ENCODE data around the gene EHBP1.
"Not testable (repeated sequence)": the region's sequence is repeated elsewhere in the genome, so short reads cannot be mapped to it uniquely, and the experiment has no call there.

The EHBP1 gene

GRCh38 chr2:62705859-62706720 is 577 bp downstream of the EHBP1 start:
- no peak for FAIRE-seq

- FAIRE-seq = no peak
Measured at GRCh38 chr2:62706721-62707521, 1.4 kb downstream of the EHBP1 start.

- no peak for FAIRE-seq
Measured at GRCh38 chr2:62708751-62709150, 3.2 kb downstream of the EHBP1 start.

DNA sequence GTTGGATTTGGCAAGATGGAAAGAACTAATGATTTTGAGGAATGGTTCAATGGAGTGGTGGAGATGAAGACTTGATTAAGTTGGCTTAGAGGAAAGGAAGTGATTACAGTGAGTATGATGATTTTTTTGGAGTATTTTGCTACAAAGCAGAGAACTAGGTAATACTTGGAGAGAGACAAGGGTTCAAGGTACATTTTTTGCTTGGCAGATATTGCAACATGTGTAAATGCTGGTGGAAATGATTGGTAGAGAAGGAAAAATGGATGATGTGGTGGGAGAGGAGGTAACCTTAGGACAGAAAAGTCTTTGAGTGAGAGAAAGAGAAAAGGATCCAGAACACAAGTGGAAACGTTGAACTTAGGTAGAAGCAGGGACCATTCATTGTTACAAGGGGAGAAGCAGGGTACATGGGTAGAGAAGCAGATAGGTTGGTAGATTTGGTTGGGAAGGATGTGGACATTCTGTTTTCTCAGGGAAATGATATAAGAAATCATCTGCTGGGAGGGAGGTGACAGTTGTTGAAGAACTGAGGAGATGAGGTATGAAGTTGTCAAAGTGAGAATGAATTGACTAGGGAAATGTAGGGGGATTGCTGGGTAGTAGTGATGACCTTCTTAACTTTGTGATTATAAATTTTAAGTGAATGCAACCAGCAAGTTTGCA is 6.5 kb downstream of the EHBP1 start:
- FAIRE-seq = no peak

DNA sequence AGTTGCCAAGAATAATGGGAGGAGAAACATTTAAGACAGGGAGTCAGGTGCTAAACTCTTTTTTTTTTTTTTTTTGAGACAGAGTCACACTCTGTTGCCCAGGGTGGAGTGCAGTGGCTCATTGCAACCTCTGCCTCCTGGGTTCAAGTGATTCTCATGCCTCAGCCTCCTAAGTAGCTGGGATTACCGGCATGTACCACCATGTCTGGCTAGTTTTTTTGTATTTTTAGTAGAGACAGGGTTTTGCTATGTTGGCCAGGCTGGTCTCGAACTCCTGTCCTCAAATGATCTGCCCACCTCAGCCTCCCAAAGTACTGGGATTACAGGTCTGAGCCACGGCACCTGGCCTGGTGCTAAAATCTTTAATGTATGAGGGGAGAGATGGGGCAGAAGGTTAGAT is 7.7 kb downstream of the EHBP1 start:
- not testable (repeated sequence) for FAIRE-seq

GRCh38 chr2:62713837-62714236 is 8.3 kb downstream of the EHBP1 start:
- FAIRE-seq = no peak

GRCh38 chr2:62716768-62717167 is 11.3 kb downstream of the EHBP1 start:
- no peak for FAIRE-seq

GRCh38 chr2:62717503-62718081 is 12.1 kb downstream of the EHBP1 start:
- FAIRE-seq = no peak

DNA sequence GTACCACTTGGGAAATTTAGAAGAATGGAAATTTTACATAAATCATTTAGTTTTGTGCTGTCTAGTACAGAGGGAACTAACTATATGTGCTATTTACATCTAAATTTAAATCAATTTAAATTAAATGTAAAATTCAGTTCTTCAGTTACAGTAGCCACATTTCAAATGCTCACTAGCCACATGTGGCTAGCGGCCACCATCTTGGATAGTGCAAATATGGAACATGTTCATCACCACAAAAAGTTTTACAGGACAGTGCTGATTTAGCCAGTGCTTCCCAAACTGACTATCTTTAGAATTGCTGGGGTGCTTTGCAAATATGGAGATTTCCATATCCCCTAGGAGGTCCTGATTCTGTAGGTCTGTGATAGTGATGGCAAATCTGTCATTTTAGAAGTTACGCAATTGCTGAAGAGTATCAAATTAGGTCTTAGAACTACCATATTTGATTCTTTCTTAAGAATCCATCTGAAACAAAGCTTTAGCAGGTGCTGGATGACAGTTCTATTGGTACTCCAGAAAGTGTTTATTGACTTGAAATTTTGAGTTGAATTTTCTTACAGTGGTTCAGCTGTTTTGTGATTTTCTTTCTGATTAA is 12.8 kb downstream of the EHBP1 start:
- FAIRE-seq = no peak

DNA sequence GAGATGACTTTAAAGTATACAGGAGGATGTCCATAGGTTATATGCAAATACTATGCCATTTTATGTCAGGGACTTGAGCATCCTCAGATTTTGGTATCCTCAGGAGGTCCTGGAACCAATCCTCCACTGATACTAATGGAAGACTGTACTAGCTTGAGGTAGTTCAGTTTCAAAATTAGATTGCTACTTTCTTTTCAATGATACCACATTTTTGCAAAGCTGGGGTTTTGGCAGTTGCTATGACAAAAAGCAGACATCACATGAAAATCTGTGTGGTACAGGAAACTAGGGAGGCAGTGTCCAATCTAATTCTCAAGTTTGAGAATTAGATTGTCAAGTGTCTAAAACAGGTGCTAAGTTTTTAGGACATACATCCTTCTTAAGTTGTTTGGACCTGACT is 14.2 kb downstream of the EHBP1 start:
- FAIRE-seq = no peak

DNA sequence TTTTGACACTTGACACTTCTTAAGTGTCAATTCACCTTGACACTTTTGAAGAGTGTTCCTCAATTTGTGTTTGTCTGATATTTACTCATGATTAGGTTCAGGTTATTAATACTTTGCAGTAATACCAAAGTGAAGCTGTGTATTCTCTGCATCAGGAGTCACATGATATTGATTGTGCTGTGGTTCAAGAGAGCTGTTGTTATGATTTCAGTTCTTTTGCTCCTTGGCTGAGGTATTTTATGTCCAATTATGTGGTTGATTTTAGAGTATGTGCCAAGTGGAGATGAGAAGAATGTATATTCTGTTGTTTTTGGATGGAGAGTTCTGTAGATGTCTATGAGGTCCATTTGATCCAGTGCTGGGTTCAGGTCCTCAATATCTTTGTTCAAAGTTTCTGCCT is 17.2 kb downstream of the EHBP1 start:
- no peak for FAIRE-seq

- no peak for FAIRE-seq
Measured at GRCh38 chr2:62723253-62723652, 17.7 kb downstream of the EHBP1 start.

GRCh38 chr2:62724106-62724505 is 18.6 kb downstream of the EHBP1 start:
- FAIRE-seq = no peak

DNA sequence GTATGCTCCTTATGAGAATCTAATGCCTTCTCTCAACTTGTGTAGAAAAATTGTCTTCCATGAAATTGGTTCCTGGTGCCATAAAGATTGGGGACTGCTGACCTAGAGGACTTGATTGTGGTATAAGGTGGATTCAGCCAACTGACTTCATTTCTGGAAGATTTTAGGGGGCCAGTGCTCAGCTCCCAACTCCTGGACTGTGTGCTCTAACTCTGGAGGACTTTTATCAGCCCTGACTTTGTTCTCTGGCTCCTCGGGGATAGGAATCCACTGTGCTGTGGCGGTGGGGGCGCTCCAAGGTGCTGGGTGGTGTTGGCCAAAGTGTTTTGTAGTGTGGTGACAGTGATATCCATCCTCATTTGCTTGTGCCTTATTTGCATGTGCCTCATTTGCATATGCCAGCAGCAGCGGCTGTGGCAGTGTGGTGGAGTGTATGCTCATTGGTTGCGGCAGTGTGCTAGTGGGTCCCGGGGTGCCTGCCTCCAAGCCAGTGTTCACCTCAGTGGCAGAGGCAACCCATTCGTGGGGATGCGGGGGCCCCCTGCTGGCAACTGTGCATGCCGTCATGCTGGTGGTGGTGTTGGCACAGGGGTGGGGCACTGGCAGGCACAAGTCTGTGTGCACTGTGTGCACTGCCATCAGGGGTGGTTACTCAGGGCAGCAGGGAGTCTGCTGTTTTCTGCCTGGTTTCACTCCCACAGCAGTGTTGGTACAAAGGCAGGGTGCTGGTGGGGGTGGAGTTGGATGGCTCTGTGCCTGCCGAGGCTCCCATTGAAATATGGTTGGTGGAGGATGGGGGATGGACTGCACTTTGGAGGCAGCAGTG is 19.6 kb downstream of the EHBP1 start:
- no peak for FAIRE-seq

GRCh38 chr2:62725712-62726055 is 20.2 kb downstream of the EHBP1 start:
- FAIRE-seq = no peak

DNA sequence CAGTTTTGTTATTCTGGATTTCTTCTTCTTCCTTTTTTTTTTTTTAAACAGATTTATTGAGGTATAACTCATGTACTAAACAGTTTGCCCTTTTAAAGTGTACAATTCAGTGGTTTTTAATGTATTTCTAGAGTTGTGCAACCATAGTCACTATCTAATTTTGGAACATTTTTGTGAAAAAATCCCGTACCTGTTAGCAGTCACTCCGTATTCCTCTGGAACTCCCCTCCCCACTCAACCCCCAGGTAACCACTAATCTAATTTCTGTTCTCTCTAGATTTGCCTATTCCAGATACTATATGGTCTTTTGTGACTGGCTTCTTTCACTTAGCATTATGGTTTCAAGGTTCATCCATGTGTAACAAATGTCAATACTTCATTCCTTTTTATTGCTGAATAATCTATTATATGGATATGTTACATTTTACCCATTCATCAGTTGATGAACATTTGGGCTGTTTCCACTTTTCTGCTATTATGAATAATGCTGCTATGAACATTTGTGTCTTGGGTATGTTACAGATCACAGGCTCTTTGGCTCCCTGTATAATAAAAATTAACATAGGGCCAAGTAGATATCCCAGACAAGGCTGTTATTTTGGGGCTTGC is 21.9 kb downstream of the EHBP1 start:
- FAIRE-seq = no peak

GRCh38 chr2:62727876-62728566 is 22.5 kb downstream of the EHBP1 start:
- FAIRE-seq = no peak

GRCh38 chr2:62731275-62731674 is 25.8 kb downstream of the EHBP1 start:
- no peak for FAIRE-seq

DNA sequence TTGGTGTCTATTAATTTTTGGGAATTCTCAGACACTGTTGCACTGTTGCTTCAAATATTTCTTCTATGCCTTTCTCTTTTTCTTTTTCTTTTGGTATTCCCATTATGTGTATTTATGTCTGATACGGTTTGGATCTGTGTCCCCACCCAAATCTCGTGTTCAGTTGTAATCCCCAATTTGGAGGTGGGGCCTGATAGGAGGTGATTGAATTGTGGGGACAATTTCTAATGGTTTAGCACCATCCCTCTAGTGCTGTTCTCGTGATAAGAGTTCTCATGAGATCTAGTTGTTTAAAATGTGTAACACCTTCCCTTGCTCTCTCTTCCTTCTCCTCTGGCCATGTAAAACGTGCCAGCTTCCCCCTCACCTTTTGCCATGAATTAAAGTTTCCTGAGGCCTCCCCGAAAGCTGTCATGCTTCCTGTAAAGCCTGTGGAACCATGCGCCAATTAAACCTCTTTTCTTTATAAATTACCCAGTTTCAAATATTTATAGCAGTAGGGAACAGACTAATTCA is 26.8 kb downstream of the EHBP1 start:
- no peak for FAIRE-seq

DNA sequence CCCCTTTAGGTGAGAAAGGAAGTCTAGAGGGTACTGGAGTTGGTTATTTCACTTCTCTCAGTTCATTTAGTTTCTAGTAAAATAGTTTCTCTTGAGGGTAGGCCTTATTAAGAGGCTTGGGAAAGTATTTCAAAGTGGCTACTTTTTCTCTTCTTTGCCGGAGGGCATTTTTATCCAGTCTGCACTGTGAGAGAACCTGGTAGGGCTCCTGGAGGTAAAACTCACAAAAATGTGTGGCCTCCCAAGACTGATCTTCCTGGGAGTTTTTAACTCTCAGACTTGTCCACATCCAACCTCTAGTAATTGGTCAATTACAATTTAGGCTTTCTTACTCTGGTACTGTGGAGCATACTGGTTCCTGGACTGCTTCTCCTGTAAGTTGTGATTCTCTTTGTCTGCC is 28.0 kb downstream of the EHBP1 start:
- no peak for FAIRE-seq
